H1 (cell line): ENCODE results near the gene VASP. TPM values are rescaled to one million over a fixed set of nuclear protein-coding genes. Genes with fewer than 3 reads are reported as not detected.

ENCODE experiments used
- CTCF ChIA-PET: fragments of 300-600 bp; sonication (Branson Sonifier 250); formaldehyde crosslinking; loops from one replicate; lab custom pipeline; 2021; ENCODE audit not compliant: partially characterized antibody; lab: Charles Lee
- POLR2A ChIA-PET: fragments of 300-600 bp; sonication (Branson Sonifier 250); formaldehyde crosslinking; loops from one replicate; lab custom pipeline; 2021; ENCODE audit warnings: inconsistent platforms; ENCODE audit not compliant: partially characterized antibody; lab: Charles Lee
- DNase-seq, 2 experiments: peaks; one replicate each; pipeline versions ENCODE4 v3.0.0 to v3.0.0-alpha.2; 2010 to 2022; ENCODE audit warnings: low spot score in 2 of 2, low read depth in 1 of 2, mixed read lengths in 1 of 2
- FAIRE-seq: peaks from 2 replicates; lab custom pipeline; 2011; peaks lifted over from hg19 to GRCh38; lab: Jason Lieb, UNC
- H2AFZ ChIP-seq: 2 replicates; pipeline ENCODE4 v1.8.1; 2012; ENCODE audit warnings: low read length, inconsistent platforms
- H2AK5ac ChIP-seq: 2 replicates; pipeline ENCODE4 v1.6.1; 2013; ENCODE audit warnings: low read depth, low read length
- H2BK120ac ChIP-seq: replicated peaks from 2 replicates; pipeline ENCODE3; 2013; ENCODE audit warnings: low read depth, low read length, inconsistent platforms
- H2BK12ac ChIP-seq: 2 replicates; pipeline ENCODE4 v1.6.1; 2013; ENCODE audit warnings: low read depth, low read length
- H2BK15ac ChIP-seq: 2 replicates; pipeline ENCODE4 v1.6.1; 2013; ENCODE audit warnings: low read length
- H2BK20ac ChIP-seq: 2 replicates; pipeline ENCODE4 v1.6.1; 2013; ENCODE audit warnings: low read length
- H2BK5ac ChIP-seq: 2 replicates; pipeline ENCODE4 v1.6.1; 2013; ENCODE audit warnings: low read depth, low read length
- H3K14ac ChIP-seq: 2 replicates; pipeline ENCODE4 v1.6.1; 2013; ENCODE audit warnings: inconsistent platforms; ENCODE audit not compliant: insufficient read length
- H3K18ac ChIP-seq: 2 replicates; pipeline ENCODE4 v1.6.1; 2013; ENCODE audit warnings: low read length; ENCODE audit errors: extremely low read depth
- H3K23ac ChIP-seq: 2 replicates; pipeline ENCODE4 v1.6.1; 2013; ENCODE audit warnings: inconsistent platforms; ENCODE audit not compliant: insufficient read length
- H3K23me2 ChIP-seq: 2 replicates; pipeline ENCODE4 v1.6.1; 2013; ENCODE audit warnings: low read depth, low read length
- H3K27ac ChIP-seq: 2 replicates; pipeline ENCODE4 v1.6.1; 2011; ENCODE audit warnings: low read depth, low read length, inconsistent platforms
- H3K27me3 ChIP-seq, 4 experiments: replicated peaks in 1 of 4; 1 replicate in 1 of 4; 2 replicates in 3 of 4; pipeline versions ENCODE4 v1.6.1 to v1.8.1; 2011 to 2013; ENCODE audit warnings: low read length in 3 of 4, mild to moderate bottlenecking in 3 of 4, inconsistent platforms in 2 of 4, mixed read lengths in 2 of 4, moderate library complexity in 1 of 4; ENCODE audit not compliant: control insufficient read depth in 3 of 4, insufficient read depth in 3 of 4; ENCODE audit errors: extremely low read depth in 1 of 4
- H3K36me3 ChIP-seq, 4 experiments: 2 replicates each; pipeline versions ENCODE4 v1.6.1 to v1.8.1; 2011 to 2013; ENCODE audit warnings: mild to moderate bottlenecking in 4 of 4, low read length in 3 of 4, moderate library complexity in 2 of 4, control low read depth in 1 of 4, inconsistent platforms in 1 of 4; ENCODE audit not compliant: insufficient read depth in 4 of 4, control insufficient read depth in 2 of 4
- H3K4ac ChIP-seq: replicated peaks from 2 replicates; pipeline ENCODE3; 2013; ENCODE audit warnings: low read length, low read depth, mixed read lengths, inconsistent platforms; ENCODE audit not compliant: insufficient read length
- H3K4me1 ChIP-seq, 4 experiments: replicated peaks in 1 of 4; 1 replicate in 1 of 4; 2 replicates in 3 of 4; pipeline versions ENCODE4 v1.6.1 to v1.8.1; 2011 to 2013; ENCODE audit warnings: low read length in 3 of 4, inconsistent platforms in 2 of 4, mixed read lengths in 1 of 4; ENCODE audit not compliant: insufficient read depth in 4 of 4, control insufficient read depth in 3 of 4
- H3K4me2 ChIP-seq, 2 experiments: 2 replicates each; pipeline versions ENCODE4 v1.6.1 to v1.8.1; 2011 to 2013; ENCODE audit warnings: low read depth in 2 of 2, low read length in 2 of 2, control low read depth in 1 of 2, inconsistent platforms in 1 of 2, mild to moderate bottlenecking in 1 of 2; ENCODE audit not compliant: insufficient read depth in 1 of 2
- H3K4me3 ChIP-seq, 4 experiments: fragments of 200-600, 300-600 bp in 1 of 4; sonication (generic), shearing (Covaris generic), sonication (Bioruptor Twin) in 1 of 4; 2 replicates each; pipeline versions ENCODE4 v1.5.1 to v1.8.1; 2011 to 2016; ENCODE audit warnings: low read length in 4 of 4, low read depth in 3 of 4, control low read depth in 2 of 4, inconsistent platforms in 2 of 4, mild to moderate bottlenecking in 2 of 4, mixed read lengths in 1 of 4, moderate library complexity in 1 of 4; ENCODE audit not compliant: insufficient read depth in 2 of 4; ENCODE audit errors: extremely low read depth in 1 of 4
- H3K56ac ChIP-seq: replicated peaks from 2 replicates; pipeline ENCODE3; 2013; ENCODE audit warnings: low read depth, mild to moderate bottlenecking, mixed read lengths, low read length, inconsistent platforms; ENCODE audit not compliant: insufficient read length
- H3K79me1 ChIP-seq: 2 replicates; pipeline ENCODE4 v1.6.1; 2013; ENCODE audit warnings: low read depth, low read length, control low read depth
- H3K79me2 ChIP-seq, 2 experiments: 2 replicates each; pipeline versions ENCODE4 v1.6.1 to v1.8.1; 2012 to 2013; ENCODE audit warnings: low read length in 2 of 2, mild to moderate bottlenecking in 2 of 2, inconsistent platforms in 1 of 2; ENCODE audit not compliant: insufficient read depth in 2 of 2, control insufficient read depth in 1 of 2
- H3K9ac ChIP-seq, 4 experiments: replicated peaks in 1 of 4; 1 replicate in 1 of 4; 2 replicates in 3 of 4; pipeline versions ENCODE4 v1.6.1 to v1.8.1; 2011 to 2013; ENCODE audit warnings: low read depth in 3 of 4, low read length in 3 of 4, control low read depth in 2 of 4, mild to moderate bottlenecking in 2 of 4, moderate library complexity in 2 of 4, inconsistent platforms in 1 of 4; ENCODE audit errors: extremely low read depth in 1 of 4
- H3K9me3 ChIP-seq, 2 experiments: 2 replicates each; pipeline versions ENCODE4 v1.6.1 to v1.8.1; 2012 to 2013; ENCODE audit warnings: mild to moderate bottlenecking in 2 of 2, moderate library complexity in 2 of 2, control low read depth in 1 of 2, inconsistent platforms in 1 of 2, low read depth in 1 of 2, low read length in 1 of 2, mixed read lengths in 1 of 2; ENCODE audit not compliant: insufficient read depth in 2 of 2
- H4K20me1 ChIP-seq, 2 experiments: replicated peaks in 1 of 2; 2 replicates each; pipeline versions ENCODE3 to v1.8.1; 2011 to 2013; ENCODE audit warnings: inconsistent platforms in 2 of 2, low read length in 2 of 2, mild to moderate bottlenecking in 1 of 2; ENCODE audit not compliant: insufficient read depth in 2 of 2, control insufficient read depth in 1 of 2
- H4K5ac ChIP-seq: 2 replicates; pipeline ENCODE4 v1.6.1; 2013; ENCODE audit warnings: low read length, low read depth, mixed read lengths, inconsistent platforms; ENCODE audit not compliant: insufficient read length
- H4K8ac ChIP-seq: 2 replicates; pipeline ENCODE4 v1.8.0; 2013; ENCODE audit warnings: mild to moderate bottlenecking, moderate library complexity, low read length, inconsistent platforms; ENCODE audit not compliant: insufficient read depth; ENCODE audit errors: extremely low read depth
- H4K91ac ChIP-seq: replicated peaks from 2 replicates; pipeline ENCODE3; 2013; ENCODE audit warnings: low read length, mixed read lengths, inconsistent platforms; ENCODE audit not compliant: insufficient read length
- WGBS, 2 experiments: shearing (Covaris generic) in 1 of 2; methylation state at CpG; one replicate each; pipeline versions ENCODE4 v1.1.6 to v1.1.7; 2013 to 2015; ENCODE audit warnings: low lambda C conversion rate in 2 of 2, mixed read lengths in 2 of 2, inconsistent platforms in 1 of 2, low coverage in 1 of 2, missing lambda C conversion rate in 1 of 2; ENCODE audit not compliant: insufficient replicate concordance in 2 of 2, insufficient coverage in 1 of 2, insufficient read length in 1 of 2; ENCODE audit errors: extremely low coverage in 1 of 2, missing lambda C conversion rate in 1 of 2; 5-methylcytosine and 5-hydroxymethylcytosine counted together
- polyA plus RNA-seq, 7 experiments: library from polyadenylated mRNA; depleted of rRNA in 3 of 7; stranded (reverse) in 5 of 7; unstranded in 2 of 7; fragments of >200 nt in 5 of 7; fragments of 200-250 nt in 2 of 7; gene quantifications; 1 replicate in 5 of 7; 2 replicates in 1 of 7; 4 replicates in 1 of 7; pipeline versions ENCODE4 v1.2.1 to v1.2.3, GENCODE V29; 2011 to 2013; ENCODE audit warnings: missing spikeins in 2 of 7, mixed read lengths in 2 of 7
- total RNA-seq: library from RNA; stranded (reverse); fragmentation: NEBNext Ultra II Directional; extraction: Animal tissue kit (Norgen Biotek cat#: 25700); gene quantifications from 2 replicates; pipeline ENCODE4 v1.2.1, GENCODE V29; 2021

VASP gene
- total and polyA plus RNA-seq, 2 of the 8 experiments (the other 6 are each of a cell fraction or from before 2014, with no cell fraction given): 89.7 to 135 TPM

DNA sequence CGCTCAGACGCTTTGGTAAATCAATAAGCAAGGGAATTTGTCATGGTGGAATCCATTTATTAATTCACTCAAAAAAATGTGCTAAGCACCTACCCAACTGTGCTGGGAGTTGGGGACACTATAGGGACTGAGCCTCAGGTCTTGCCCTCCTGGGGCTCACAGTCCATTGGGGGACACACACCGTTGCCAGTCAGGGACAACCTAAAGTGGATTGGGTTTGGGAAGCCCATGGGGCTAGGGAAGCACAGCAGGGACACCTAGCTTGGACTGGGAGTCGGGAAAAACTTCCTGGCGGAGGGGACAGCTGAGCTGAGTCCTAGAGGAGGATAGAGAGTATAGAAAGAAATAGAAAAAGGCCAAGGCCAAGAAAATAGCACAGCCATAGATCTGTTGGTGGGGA lies 31.0 kb upstream of the VASP start:
- Histone ChIP-seq H3K36me3 (no peaks in the 10 kb centered on the region), H3K56ac (no peak overlapping the region), H3K4me3 (no peak overlapping the region), H3K79me2 (no peaks in the 10 kb centered on the region), H3K23ac (no peak overlapping the region), H4K8ac (peak overlapping the region; percentile 63; the same call in 1 of the 2 replicates), H4K20me1 (no peaks in the 10 kb centered on the region), H3K4ac (no peak overlapping the region), H2BK12ac (no peak overlapping the region), H3K79me1 (no peaks in the 10 kb centered on the region), H3K9me3 (no peaks in the 10 kb centered on the region), H3K18ac (no peak overlapping the region), H3K27ac (no peak overlapping the region), H2BK20ac (no peak overlapping the region), H2BK15ac (no peak overlapping the region), H2BK5ac (no peak overlapping the region), H3K14ac (no peak overlapping the region), H2BK120ac (no peak overlapping the region), H2AK5ac (no peak overlapping the region), H2AFZ (no peak overlapping the region), H3K9ac (no peak overlapping the region), H4K5ac (no peak overlapping the region), H3K4me1 (peaks cover 5 to 10% (median 7%) of the 10 kb centered on the region in 4 experiments), H3K27me3 (peaks cover 0 to 16% (median 13%) of the 10 kb centered on the region in 4 experiments; a peak in 4 of 7 replicates), H3K23me2 (peaks cover 9% of the 10 kb centered on the region), H4K91ac (no peak overlapping the region), H3K4me2 (no peak overlapping the region)
- ChIA-PET CTCF (interaction anchor here (0.6 to 32.9 kb wide), 9 partner anchors 9 to 313 kb away, joined by 3 to 760 read pairs (median 6); partner anchors contain the start of genes ERCC1 and PPP1R13L), POLR2A (interaction anchor here (0.7 to 5.7 kb wide), 7 partner anchors 8 to 70 kb away, joined by 3 to 52 read pairs (median 4); partner anchors contain the start of genes FOSB and POLR1G)
- FAIRE-seq (no peak), DNase-seq (no peak)
- 64% methylated on average over 5 of the region's 5 CpGs; no CpG with 5 or more reads in 1 of the 2 experiments for WGBS, 2 experiments
